HG02938 (cell line): ENCODE data around the gene SCFD2.
"Not testable (repeated sequence)": the region's sequence is repeated elsewhere in the genome, so short reads cannot be mapped to it uniquely, and the experiment has no call there.

Experiments used
- ATAC-seq: cut with Tn5 transposase; IDR thresholded peaks from one replicate; pipeline ENCODE4 v1.9.1; 2021; ENCODE audit warnings: mild to moderate bottlenecking, moderate library complexity; ENCODE audit not compliant: unreplicated experiment

Gene SCFD2

DNA sequence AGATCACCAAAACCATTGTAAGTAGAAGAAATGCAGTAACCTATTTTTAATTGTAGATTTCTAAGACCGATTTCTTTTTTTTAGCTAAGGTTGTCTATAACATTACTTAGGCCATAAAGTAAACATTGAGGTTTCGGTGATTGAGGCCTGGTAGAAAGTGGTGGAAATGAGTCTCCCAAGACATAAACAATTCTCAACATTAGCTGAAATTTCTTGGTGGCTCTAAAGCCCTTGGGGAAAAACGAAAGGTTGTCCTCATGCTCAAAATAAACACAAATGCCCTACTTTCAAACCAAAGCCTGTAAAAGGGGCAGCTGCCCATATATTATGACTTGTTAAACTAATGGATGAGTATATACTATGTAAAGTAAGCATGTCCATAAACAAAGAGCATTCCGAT lies 98.8 kb downstream of the SCFD2 start:
- no peak for ATAC-seq

DNA sequence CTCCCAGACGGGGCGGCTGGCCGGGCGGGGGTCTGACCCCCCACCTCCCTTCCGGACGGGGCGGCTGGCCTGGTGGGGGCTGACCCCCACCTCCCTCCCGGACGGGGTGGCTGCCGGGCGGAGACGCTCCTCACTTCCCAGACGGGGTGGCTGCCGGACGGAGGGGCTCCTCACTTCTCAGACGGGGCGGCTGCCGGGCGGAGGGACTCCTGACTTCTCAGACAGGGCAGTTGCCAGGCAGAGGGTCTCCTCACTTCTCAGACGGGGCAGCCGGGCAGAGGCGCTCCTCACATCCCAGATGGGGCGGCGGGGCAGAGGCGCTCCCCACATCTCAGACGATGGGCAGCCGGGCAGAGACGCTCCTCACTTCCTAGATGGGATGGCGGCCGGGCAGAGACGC lies 109.9 kb downstream of the SCFD2 start:
- ATAC-seq: not testable (repeated sequence)

DNA sequence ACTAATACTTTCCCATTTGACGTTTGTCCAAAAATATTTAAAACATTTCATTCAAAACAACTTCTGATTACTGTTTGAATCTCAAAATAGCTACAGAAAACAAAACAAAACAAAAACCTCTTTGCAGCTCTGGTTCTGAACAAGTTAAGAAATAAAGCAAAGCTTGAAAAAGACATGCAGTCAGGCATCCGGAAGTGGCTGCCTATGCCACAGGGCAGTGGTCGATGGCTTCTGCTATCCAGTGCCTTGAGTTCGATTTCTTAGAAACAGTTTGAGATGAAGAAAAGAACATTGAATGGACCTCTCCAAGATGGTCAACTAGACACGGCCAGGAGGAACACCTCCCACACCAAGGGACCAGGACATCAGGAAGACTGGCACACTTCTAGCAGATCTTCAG lies 125.3 kb downstream of the SCFD2 start:
- ATAC-seq: no peak

DNA sequence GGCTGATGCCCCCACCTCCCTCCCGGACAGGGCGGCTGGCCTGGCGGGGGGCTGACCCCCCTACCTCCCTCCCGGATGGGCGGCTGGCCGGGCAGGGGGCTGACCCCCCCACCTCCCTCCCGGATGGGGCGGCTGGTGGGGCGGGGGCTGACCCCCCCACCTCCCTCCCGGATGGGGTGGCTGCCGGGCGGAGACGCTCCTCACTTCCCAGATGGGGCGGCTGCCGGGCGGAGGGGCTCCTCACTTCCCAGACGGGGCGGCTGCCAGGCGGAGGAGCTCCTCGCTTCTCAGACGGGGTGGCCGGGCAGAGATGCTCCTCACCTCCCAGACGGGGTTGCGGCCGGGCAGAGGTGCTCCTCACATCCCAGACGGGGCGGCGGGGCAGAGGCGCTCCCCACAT lies 127.5 kb downstream of the SCFD2 start:
- not testable (repeated sequence) for ATAC-seq

DNA sequence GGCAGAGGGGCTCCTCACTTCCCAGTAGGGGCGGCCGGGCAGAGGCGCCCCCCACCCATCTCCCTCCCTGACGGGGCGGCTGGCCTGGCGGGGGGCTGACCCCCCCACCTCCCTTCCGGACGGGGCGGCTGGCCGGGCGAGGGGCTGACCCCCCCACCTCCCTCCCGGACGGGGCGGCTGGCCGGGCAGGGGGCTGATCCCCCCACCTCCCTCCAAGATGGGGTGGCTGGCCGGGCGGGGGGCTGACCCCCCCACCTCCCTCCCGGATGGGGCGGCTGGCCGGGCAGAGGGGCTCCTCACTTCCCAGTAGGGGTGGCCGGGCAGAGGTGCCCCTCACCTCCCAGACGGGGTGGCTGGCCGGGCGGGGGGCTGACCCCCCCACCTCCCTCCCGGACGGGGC lies 128.1 kb downstream of the SCFD2 start:
- not testable (repeated sequence) for ATAC-seq

DNA sequence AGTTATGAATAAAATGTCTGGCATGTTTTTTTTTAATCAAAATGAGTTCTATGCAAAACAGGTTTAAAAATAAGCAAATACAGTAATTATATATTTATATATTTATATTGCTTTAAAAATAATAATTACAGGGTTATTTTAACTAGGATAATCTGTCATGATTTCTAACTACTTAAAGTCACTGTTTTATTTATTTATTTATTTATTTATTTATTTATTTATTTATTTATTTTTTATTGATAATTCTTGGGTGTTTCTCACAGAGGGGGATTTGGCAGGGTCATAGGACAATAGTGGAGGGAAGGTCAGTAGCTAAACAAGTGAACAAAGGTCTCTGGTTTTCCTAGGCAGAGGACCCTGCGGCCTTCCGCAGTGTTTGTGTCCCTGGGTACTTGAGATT lies 129.2 kb downstream of the SCFD2 start:
- ATAC-seq: not testable (repeated sequence)

DNA sequence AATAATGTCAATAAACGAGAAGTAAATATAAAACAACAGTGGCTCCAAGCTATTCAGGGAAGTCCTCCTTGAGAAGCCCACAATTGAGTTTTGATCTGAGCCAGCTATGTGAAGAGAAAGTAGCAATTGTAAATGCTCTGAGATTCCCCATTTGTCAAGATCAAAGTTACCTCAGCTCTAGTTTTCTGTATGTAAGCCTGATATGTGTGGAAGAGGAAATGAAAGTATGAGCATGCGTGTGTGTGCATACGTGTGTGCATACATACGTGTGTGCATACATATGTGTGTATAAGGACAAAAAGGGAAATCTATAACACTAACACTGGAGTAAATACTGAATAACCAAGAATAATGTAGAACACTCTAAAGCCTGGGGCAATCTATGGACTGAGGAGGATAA lies 130.3 kb downstream of the SCFD2 start:
- no peak for ATAC-seq

DNA sequence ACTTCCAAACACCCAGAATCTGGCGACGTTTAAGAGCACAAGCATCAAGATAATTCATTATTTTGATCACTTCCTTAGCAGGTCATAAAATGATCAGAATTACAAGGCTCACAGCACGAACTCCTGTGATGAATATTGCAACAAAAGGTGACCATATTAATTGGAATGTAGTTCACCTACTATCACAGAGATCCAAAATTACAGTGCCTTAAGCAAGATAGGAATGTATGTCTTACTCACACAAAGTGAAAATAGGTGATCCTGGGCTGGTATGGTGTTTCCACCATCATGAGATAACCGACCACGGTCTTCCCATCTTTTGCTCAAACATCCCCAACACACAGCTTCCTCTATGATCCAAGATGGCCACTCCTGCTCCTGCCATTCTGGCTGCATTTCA lies 131.2 kb downstream of the SCFD2 start:
- no peak for ATAC-seq

DNA sequence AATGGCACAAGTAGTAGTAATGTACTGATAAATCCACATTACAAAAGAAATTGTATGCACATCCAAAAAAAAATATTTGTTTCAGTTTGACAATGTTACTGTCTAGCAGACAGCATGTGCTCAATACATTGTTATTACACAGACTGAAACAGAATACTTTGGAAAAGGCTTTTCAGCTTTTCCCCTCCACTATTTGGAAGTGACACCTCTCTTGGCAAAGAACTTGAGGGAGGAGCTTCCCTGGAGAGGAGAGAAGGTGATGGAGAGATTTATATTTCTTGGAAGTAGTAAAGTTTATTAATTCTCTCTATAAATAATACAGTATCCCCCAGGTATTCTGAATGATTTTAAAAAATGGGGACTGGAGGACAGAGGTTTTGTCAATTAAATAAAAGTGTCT lies 131.8 kb downstream of the SCFD2 start:
- ATAC-seq: no peak

DNA sequence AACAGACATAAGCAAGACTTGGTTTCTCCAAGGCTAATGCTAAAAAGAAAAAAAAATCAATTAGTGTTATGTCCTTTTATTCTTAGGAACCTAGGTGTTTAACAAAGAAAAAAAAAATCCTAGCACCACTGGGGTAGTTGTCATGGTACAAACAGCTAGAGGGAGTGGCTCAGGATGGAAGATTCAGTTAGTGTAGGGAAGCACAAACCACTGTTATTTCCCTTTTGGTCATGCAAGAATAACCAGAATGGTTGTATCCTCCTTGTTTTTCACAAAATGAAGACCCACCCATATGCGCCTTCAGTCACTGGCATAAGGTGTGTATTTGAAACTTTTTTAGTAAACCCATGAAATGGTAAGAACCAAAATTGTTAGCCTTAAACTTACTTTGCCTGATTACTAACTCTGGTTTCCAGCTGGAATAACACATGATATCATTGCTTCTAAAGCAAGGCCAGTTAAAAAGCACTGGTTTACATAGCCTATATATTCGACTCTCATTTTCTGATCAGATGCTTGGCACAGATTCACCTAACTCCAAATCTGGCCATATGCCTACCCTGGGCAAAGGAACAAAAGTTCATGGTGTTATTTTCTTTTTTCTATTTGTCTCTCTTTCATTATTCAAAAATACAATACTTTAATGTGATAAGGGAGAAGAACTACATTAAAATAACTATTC lies 132.6 kb downstream of the SCFD2 start:
- ATAC-seq: no peak

DNA sequence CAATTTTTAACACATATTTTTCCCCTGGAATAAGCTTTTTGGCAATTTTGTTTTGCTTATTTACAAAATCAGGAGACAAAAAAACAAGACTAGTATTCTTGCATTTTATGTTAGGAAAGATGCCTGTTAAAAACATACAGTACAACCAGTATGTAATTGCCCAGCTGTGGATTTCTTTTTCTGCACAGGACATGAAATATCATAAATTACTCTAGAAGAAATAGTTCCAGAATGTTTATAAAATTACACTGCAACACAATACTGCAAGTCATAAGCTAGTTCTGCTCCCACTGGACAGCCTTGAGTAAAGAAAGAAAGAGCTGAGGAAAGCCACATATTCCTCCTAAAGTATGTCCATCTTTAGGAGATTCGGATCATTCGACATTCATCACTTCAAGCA lies 133.5 kb downstream of the SCFD2 start:
- ATAC-seq: no peak

DNA sequence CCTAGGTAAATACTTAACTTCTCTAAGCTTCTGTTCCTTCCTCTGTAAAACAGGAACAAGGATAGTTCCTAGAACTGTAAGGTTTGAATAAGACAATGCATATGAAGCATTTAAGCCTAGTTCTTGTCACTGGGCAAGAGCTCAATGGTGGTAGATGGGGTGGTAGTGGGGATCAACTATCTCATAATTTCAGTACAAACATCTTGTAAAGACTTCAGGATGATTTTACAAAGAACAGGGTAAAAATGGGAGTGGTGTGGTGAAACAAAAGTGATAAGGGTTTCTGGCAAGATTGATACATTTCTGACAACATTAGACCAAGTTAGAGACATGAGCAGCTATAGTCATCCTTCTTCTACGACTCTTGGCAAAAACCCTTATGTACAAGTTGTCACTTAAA lies 137.8 kb downstream of the SCFD2 start:
- ATAC-seq: no peak

DNA sequence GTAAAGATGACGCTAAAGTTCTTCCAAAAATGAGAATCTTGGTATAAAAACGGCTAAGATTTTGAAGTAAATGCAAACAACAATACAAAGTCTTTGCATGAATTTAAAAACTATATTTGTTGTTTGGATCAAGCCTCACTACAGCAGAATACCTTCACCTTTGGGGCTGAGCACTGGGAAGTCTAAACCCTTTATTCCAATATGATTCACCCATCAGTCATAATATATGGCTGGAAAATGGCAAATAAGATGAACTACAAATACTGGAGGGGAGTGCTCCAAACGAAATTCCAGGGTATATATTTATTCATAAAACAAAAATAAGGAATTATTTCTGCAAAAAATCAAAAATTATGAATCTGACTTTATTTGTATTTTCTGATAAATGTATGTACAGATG lies 138.4 kb downstream of the SCFD2 start:
- ATAC-seq: no peak

DNA sequence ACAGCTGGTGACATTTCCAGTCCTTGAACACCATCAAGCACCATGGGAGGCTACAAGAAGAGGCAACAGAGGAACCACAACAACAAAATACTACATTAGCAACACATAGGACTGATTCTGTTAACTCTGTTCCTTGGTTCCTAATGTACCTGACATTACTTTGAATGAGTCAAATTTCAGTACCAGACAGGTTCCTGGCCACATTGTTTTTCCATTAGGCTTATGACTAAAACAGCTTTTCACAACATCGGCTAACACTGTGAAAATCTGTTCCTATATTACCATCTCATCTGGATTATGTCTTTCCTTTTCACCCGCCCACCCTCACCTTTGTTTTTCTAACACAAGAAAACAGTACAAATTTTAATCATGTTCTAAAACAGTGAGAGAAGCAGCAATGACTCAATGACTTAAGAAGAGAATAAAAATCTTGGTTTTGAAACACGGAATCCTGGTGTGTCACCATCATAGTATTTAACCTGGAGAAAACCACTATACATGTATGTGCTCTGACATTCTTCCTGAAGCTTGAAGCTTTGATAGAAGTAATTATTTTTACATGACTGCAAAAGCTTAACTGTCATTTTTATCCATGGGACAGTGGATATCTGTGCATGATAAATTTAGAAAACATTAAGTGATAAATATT lies 143.9 kb downstream of the SCFD2 start:
- no peak for ATAC-seq

DNA sequence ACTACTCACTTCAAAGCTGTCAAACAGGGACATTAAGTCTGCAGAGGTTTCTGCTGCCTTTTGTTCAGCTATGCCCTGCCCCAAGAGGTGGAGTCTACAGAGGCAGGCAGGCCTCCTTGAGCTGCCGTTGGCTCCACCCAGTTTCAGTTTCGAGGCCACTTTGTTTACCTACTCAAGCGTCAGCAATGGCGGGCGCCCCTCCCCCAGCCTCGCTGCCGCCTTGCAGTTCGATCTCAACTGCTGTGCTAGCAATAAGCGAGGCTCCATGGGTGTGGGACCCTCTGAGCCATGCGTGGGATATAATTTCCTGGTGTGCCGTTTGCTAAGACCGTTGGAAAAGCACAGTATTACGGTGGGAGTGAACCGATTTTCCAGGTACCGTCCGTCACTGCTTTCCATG lies 146.7 kb downstream of the SCFD2 start:
- not testable (repeated sequence) for ATAC-seq

DNA sequence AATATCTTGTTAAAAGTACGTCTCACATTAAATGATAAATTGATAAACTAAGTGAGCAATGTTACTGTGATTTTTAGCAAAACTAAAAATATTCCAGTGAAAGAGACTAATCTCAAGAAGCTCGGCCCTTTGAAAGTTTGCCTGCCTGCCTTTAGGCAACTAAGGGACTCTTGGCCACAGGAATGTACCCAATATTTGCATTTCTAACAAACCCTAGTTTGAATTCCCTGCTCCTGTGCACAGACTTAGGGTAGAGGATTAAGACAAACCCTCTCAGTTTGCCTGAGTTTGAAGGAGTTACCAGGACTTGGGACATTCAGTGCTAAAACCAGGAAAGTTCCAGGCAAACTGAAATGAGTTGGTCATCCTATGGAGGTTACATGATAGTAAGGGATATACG lies 157.1 kb downstream of the SCFD2 start:
- no peak for ATAC-seq

DNA sequence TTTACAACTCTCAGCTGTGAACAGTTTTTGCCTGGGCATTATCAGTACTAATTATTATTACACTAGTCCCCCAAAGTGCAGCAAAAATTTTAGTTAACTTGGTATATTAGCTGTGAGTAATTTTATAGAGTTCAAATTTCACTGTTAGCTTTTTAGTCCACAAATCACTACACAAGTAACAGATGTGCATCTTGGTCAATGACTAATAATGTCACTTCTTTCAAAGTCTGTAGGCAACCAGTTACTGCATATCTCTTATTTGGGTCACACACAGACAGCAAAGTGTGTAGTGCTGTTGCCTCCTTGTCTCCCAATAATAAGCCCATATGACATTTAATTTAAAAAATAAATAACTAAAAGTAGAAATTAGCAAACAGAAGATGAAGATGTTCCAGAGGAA lies 159.9 kb downstream of the SCFD2 start:
- no peak for ATAC-seq

DNA sequence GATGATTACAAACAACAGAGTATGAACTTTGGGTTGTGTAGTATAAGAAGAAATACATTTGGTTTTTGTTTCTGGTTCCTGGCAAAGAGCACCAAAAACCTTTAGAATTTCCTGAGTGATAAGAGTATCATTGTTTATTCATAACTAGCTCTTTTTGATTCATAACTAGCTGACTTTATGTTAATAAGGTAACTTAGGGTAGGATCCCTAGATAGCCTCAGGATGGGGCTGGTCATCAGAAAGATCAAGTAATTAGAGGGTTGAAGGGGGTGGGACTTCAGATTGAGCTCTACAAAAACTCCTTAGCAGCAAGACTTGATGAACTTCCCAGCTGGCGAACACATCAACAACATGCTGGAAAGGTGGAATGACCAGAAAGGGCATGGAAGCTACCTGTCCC lies 166.5 kb downstream of the SCFD2 start:
- no peak for ATAC-seq

DNA sequence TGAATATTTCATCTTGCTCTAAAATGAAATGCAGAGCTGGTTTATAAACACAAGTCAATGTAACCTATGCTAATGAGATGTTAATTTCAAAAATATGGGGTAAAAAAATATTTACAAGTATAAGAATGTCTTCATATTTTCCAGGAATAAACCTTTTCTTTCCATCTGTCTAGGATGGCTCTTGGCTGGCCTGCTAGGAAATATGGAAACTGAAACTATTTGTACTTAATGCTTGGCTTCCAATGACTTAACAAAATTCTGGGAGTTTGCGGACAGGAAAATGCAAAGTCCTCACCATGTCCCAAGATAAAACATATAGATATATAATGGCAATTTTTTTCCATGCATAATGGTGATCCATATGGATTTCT lies 168.1 kb downstream of the SCFD2 start:
- ATAC-seq: no peak

DNA sequence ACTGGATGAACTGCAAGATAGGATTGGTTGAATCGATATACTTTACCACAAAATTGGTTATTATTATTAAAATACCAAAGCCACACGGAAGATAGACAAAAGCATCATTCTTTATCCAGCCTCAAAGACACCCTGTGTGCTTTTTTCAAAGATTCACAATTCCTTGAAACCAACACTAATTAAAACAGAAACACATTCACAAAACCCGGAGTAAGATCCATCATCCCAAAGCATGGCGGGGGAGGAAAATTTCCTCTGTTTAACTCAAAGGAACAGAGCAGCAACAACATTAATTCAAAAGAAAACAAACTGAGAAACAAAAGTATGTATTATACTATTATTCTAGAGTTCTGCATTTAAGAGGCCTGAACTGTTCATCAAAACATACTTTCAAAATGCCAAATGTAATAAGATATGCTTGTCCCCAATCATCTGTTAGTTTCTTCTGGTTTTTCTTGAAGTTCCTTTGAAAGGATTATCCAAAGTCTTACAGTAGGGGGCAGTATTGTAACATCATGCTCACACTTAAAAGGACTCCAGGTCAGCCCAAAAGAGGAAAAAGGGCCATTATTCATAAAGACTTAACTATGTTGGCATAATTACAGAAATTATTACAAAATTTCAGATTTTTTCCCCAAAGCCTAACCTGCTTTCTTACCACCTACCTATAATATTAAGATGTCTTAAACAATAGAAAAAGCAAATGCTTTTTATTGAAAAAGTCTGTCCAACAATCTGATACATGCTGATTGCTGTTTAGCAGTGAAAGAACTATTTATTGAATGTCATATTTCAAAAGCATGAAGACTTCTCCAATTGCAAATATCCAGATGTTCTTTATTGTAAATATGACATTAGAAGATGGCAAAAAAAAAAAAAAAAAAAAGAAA lies 168.7 kb downstream of the SCFD2 start:
- ATAC-seq: peak; percentile 62

DNA sequence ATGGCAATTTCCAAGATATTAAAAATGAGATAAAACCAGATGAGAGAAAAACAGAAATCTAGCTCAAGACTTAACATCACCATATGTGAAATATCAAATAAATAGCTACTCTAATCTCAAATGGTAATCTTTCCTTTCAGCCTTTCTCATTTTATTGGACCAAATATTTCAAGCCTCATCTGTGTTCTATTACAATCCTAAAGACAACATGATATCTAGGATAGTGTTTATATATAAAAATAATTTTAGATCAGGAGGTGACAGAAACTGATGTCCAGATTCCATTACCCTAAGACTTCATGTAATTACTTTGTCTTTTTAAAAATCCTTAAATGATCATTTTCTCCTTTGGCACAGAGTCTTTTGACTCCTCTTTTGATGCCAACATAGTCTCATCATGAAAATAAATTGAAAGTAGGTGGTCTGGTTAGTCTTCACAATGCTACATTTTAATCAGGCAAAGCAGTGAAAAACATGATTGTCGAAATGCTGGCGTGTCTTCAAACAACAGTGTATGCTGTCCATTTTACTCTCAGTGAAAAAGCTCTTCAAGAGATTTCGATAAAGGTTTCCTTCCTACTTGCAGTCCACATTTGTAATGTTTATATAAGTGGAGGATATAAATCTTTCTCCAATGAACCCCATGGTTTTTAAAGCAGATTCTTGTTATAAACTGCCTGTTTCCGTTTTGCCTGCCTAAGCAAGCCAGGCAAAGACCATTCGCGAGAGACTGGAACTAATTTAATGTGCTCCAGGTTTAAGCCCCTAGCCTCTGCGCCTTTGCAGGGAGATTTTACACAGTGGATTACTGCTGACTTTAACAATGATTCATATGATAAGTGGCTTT lies 169.8 kb downstream of the SCFD2 start:
- no peak for ATAC-seq
